Bronchial epithelial cell (primary cell): ENCODE results near the gene UBR3. TPM values are rescaled to one million over a fixed set of nuclear protein-coding genes. Genes with fewer than 3 reads are reported as not detected.
"Not testable (repeated sequence)": the region's sequence is repeated elsewhere in the genome, so short reads cannot be mapped to it uniquely, and the experiment has no call there.

Experiments used
- DNase-seq: peaks from one replicate; pipeline ENCODE4 v3.0.0-alpha.2; 2010; ENCODE audit warnings: low read depth
- FAIRE-seq: peaks from 2 replicates; lab custom pipeline; 2011; peaks lifted over from hg19 to GRCh38; lab: Jason Lieb, UNC
- H3K27me3 ChIP-seq: 2 replicates; pipeline ENCODE4 v1.5.1; 2011; ENCODE audit warnings: low read length; ENCODE audit not compliant: control insufficient read depth, insufficient read depth
- H3K36me3 ChIP-seq: 2 replicates; pipeline ENCODE4 v1.5.1; 2011; ENCODE audit warnings: low read length; ENCODE audit not compliant: control insufficient read depth, insufficient read depth
- H3K4me3 ChIP-seq: 2 replicates; pipeline ENCODE4 v1.5.1; 2011; ENCODE audit warnings: mild to moderate bottlenecking, low read depth, low read length, control low read depth
- CTCF ChIP-seq: IDR thresholded peaks from 2 replicates; pipeline ENCODE4 v1.5.1; 2011; ENCODE audit warnings: mild to moderate bottlenecking, moderate library complexity, low read length, control low read depth, inconsistent platforms; ENCODE audit not compliant: insufficient read depth, severe bottlenecking
- total RNA-seq: library from RNA; depleted of rRNA; stranded (reverse); fragments of >200 nt; gene quantifications from 2 replicates; pipeline ENCODE4 v1.2.1, GENCODE V29; 2014

The UBR3 gene
- total RNA-seq, 1 donor from 2014 or later = 18.4 TPM

- Histone ChIP-seq H3K36me3 (peaks cover 5% of the 10 kb centered on the region), H3K27me3 (no peaks in the 10 kb centered on the region)
- no peak for FAIRE-seq
These were observed 20.7 kb upstream of the UBR3 start for GRCh38 chr2:169806586-169806985.

GRCh38 chr2:169808221-169808620 lies 19.0 kb upstream of the UBR3 start:
- no peak for TF ChIP-seq CTCF
- DNase-seq (no peak), FAIRE-seq (no peak)
- Histone ChIP-seq H3K4me3 (no peak overlapping the region), H3K27me3 (no peaks in the 10 kb centered on the region), H3K36me3 (peaks cover 5% of the 10 kb centered on the region)

More at GRCh38 chr2:169806586-169806985, 20.7 kb upstream of the UBR3 start:
- H3K4me3 ChIP-seq = no peak overlapping the region
- DNase-seq = no peak
- TF ChIP-seq CTCF = no peak

GRCh38 chr2:169815849-169816248 lies 11.4 kb upstream of the UBR3 start:
- FAIRE-seq (no peak), DNase-seq (peak; percentile 93)
- peaks cover 10% of the 10 kb centered on the region for H3K36me3 ChIP-seq

GRCh38 chr2:169816961-169817360 lies 10.3 kb upstream of the UBR3 start:
- not testable (repeated sequence) for DNase-seq, FAIRE-seq, H3K4me3 ChIP-seq, H3K27me3 ChIP-seq
- peaks cover 10% of the 10 kb centered on the region for H3K36me3 ChIP-seq

More at GRCh38 chr2:169815849-169816248, 11.4 kb upstream of the UBR3 start:
- H3K27me3 ChIP-seq = no peaks in the 10 kb centered on the region
- no peak for TF ChIP-seq CTCF
- H3K4me3 ChIP-seq = no peak overlapping the region

- not testable (repeated sequence) for H3K4me3 ChIP-seq, DNase-seq, H3K27me3 ChIP-seq, FAIRE-seq
- H3K36me3 ChIP-seq = peaks cover 10% of the 10 kb centered on the region
These were observed 9.9 kb upstream of the UBR3 start for GRCh38 chr2:169817369-169817768.

- Histone ChIP-seq H3K36me3 (peaks cover 10% of the 10 kb centered on the region), H3K27me3 (no peaks in the 10 kb centered on the region), H3K4me3 (no peak overlapping the region)
- DNase-seq = peak; percentile 72
- TF ChIP-seq CTCF = no peak
- no peak for FAIRE-seq
These were observed 9.0 kb upstream of the UBR3 start for GRCh38 chr2:169818241-169818640.

- FAIRE-seq (no peak), DNase-seq (peak; percentile 37)
- Histone ChIP-seq H3K27me3 (no peaks in the 10 kb centered on the region), H3K4me3 (no peak overlapping the region), H3K36me3 (peaks cover 12% of the 10 kb centered on the region)
- no peak for TF ChIP-seq CTCF
These were observed 8.1 kb upstream of the UBR3 start for GRCh38 chr2:169819106-169819505.

- H3K4me3 ChIP-seq, FAIRE-seq, H3K27me3 ChIP-seq: not testable (repeated sequence)
- peak; percentile 79 for DNase-seq
- peaks cover 12% of the 10 kb centered on the region for H3K36me3 ChIP-seq
These were observed 7.2 kb upstream of the UBR3 start for GRCh38 chr2:169820101-169820500.
